ENCODE measurements around the gene LMNA. TPM values are rescaled to one million over a fixed set of nuclear protein-coding genes. Genes with fewer than 3 reads are reported as not detected.

Gene LMNA
- total and polyA plus RNA-seq, 10 of the 15 experiments (the other 5 are each of a cell fraction or from before 2014, with no cell fraction given), result 0.42 to 334 (median 81.1) TPM

DNA sequence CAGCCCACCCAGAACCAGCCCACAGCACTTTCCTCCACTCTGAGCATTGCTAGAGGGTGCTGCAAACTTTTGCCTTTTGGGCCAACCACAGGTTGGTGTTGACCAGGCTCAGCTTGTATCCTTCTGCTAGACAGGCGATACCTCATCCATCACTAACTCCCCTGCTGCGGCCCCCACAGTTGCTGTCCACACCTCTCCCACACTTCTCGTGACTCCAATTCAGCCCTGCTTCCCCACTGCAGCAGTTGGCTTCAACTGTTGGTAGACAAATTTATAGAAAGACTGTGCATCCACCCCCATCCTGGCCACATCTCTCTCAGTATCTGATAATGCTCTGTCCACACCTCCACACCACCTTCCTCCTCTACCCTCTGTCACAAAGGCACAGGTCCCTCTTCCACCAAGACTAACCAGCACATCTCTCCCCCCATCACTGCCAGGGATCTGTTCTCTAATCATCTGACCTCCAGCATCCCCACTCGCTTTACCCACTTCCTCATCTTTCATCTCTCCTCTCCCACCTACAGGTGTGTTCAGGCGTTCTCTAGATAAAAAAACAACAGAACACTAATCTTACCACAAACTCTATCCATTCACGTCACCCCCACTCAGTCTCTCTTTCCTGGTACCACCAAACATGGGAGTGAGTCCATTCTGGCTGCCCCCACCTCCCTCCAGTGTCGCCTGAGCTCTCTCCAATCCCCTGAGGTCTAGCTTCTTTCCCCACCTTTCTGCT is 63.6 kb downstream of the LMNA start:
- BruUV-seq (replicated peaks), result no TSS peak
- H3K36me3 ChIP-seq (ENCODE audit: control insufficient read depth in 2 of 2, insufficient read depth in 2 of 2, low read length in 1 of 2), result peaks cover 6 to 20% of the 10 kb centered on the region in 2 experiments
- H3K4me3 ChIP-seq, result no peak overlapping the region
- no peak for TF ChIP-seq MEF2B (IDR thresholded peaks at IDR 0.05; ENCODE audit: partially characterized antibody, poor library complexity, severe bottlenecking)
- TF ChIP-seq JUND (IDR thresholded peaks at IDR 0.05; ENCODE audit: low read depth, low read length), result no peak
- TF ChIP-seq IKZF1 (conservative IDR thresholded peaks at IDR 0.05), result 0 out of 2 replicates have a peak, but pooled peaks have one; percentile 22
- TF ChIP-seq ZSCAN29 (IDR thresholded peaks at IDR 0.05), result no peak
- TF ChIP-seq BACH1 (IDR thresholded peaks at IDR 0.05; ENCODE audit: borderline replicate concordance), result no peak
- TF ChIP-seq MTA2 (IDR thresholded peaks at IDR 0.05; ENCODE audit: low read depth), result 0 out of 2 replicates have a peak, but pooled peaks have one; percentile 16
- 0 out of 2 replicates have a peak, but pooled peaks have one; percentile 16 for TF ChIP-seq RUNX3 (IDR thresholded peaks at IDR 0.05; ENCODE audit: low read length)
- peak; percentile 72; the same call in 1 of the 2 replicates for TF ChIP-seq SPI1 (IDR thresholded peaks at IDR 0.05; ENCODE audit: borderline replicate concordance, insufficient read depth, low read depth, low read length)
- TF ChIP-seq, protein P1, sequence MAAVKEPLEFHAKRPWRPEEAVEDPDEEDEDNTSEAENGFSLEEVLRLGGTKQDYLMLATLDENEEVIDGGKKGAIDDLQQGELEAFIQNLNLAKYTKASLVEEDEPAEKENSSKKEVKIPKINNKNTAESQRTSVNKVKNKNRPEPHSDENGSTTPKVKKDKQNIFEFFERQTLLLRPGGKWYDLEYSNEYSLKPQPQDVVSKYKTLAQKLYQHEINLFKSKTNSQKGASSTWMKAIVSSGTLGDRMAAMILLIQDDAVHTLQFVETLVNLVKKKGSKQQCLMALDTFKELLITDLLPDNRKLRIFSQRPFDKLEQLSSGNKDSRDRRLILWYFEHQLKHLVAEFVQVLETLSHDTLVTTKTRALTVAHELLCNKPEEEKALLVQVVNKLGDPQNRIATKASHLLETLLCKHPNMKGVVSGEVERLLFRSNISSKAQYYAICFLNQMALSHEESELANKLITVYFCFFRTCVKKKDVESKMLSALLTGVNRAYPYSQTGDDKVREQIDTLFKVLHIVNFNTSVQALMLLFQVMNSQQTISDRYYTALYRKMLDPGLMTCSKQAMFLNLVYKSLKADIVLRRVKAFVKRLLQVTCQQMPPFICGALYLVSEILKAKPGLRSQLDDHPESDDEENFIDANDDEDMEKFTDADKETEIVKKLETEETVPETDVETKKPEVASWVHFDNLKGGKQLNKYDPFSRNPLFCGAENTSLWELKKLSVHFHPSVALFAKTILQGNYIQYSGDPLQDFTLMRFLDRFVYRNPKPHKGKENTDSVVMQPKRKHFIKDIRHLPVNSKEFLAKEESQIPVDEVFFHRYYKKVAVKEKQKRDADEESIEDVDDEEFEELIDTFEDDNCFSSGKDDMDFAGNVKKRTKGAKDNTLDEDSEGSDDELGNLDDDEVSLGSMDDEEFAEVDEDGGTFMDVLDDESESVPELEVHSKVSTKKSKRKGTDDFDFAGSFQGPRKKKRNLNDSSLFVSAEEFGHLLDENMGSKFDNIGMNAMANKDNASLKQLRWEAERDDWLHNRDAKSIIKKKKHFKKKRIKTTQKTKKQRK (IDR thresholded peaks at IDR 0.05; ENCODE audit: low read depth, low read length), result no peak
- TF ChIP-seq HDGF (IDR thresholded peaks at IDR 0.05), result peak; percentile 34; the same call in 1 of the 2 replicates
- peak in 1 of 2 experiments; percentile 23; a peak in 2 of 4 replicates for TF ChIP-seq IKZF2 (IDR thresholded peaks at IDR 0.05)
- no peak for TF ChIP-seq TARDBP (IDR thresholded peaks at IDR 0.05; ENCODE audit: borderline replicate concordance)
- no peak for TF ChIP-seq MYB (IDR thresholded peaks at IDR 0.05; ENCODE audit: borderline replicate concordance, low read depth, low read length)
- TF ChIP-seq, protein P2, sequence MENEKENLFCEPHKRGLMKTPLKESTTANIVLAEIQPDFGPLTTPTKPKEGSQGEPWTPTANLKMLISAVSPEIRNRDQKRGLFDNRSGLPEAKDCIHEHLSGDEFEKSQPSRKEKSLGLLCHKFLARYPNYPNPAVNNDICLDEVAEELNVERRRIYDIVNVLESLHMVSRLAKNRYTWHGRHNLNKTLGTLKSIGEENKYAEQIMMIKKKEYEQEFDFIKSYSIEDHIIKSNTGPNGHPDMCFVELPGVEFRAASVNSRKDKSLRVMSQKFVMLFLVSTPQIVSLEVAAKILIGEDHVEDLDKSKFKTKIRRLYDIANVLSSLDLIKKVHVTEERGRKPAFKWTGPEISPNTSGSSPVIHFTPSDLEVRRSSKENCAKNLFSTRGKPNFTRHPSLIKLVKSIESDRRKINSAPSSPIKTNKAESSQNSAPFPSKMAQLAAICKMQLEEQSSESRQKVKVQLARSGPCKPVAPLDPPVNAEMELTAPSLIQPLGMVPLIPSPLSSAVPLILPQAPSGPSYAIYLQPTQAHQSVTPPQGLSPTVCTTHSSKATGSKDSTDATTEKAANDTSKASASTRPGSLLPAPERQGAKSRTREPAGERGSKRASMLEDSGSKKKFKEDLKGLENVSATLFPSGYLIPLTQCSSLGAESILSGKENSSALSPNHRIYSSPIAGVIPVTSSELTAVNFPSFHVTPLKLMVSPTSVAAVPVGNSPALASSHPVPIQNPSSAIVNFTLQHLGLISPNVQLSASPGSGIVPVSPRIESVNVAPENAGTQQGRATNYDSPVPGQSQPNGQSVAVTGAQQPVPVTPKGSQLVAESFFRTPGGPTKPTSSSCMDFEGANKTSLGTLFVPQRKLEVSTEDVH (IDR thresholded peaks at IDR 0.05; ENCODE audit: low read depth, partially characterized antibody), result no peak
- no peak for TF ChIP-seq YY1 (IDR thresholded peaks at IDR 0.05; ENCODE audit: low read depth, low read length)
- FAIRE-seq, result no peak
- H3K27me3 ChIP-seq (replicated peaks in 1 of 2; ENCODE audit: control insufficient read depth in 2 of 2, insufficient read depth in 2 of 2, low read length in 1 of 2), result no peaks in the 10 kb centered on the region
- no peaks in the 10 kb centered on the region for H4K20me1 ChIP-seq (ENCODE audit: control insufficient read depth, insufficient read depth)
- ChIA-PET POLR2A (interaction anchor here (0.5 to 1.1 kb wide), 4 partner anchors 14 to 40 kb away, joined by 3 to 4 read pairs (median 3); no protein-coding TSS in a partner anchor), RAD21 (ENCODE audit: unreplicated experiment) (interaction anchor here (0.6 kb wide), 1 partner anchor 47 kb away, joined by 3 read pairs; no protein-coding TSS in a partner anchor), CTCF (interaction anchor here (1.1 kb wide), 1 partner anchor 35 kb away, joined by 3 read pairs; no protein-coding TSS in a partner anchor), SMC1A (ENCODE audit: uncharacterized antibody, unreplicated experiment) (no interaction called here)
- no peaks in the 10 kb centered on the region; the same call in 1 of the 2 replicates for H3K4me1 ChIP-seq (ENCODE audit: control insufficient read depth, insufficient read depth, low read length)
- no peak overlapping the region for H3K27ac ChIP-seq (ENCODE audit: control insufficient read depth, insufficient read depth)
- no peaks in the 10 kb centered on the region for H3K79me2 ChIP-seq (ENCODE audit: control insufficient read depth, insufficient read depth, low read length)
- no peak overlapping the region for H2AFZ ChIP-seq (ENCODE audit: control insufficient read depth, low read depth, low read length)
- intact Hi-C loops (cut with micrococcal nuclease; ENCODE audit: unreplicated experiment) (no loop called here), in situ Hi-C loops (cut with MboI) (no loop called here)
- no peak overlapping the region for H3K4me2 ChIP-seq (ENCODE audit: control insufficient read depth, insufficient read depth)
- no peak overlapping the region for H3K9ac ChIP-seq (ENCODE audit: control insufficient read depth, insufficient read depth, low read length)
- no peaks in the 10 kb centered on the region for H3K9me3 ChIP-seq (replicated peaks; ENCODE audit: control insufficient read depth, insufficient read depth, low read length)
- ATAC-seq, result peak; percentile 17
- 65% methylated on average over 7 of the region's 7 CpGs for WGBS (ENCODE audit: insufficient coverage, insufficient replicate concordance, low lambda C conversion rate, missing lambda C conversion rate)
- DNase-seq (ENCODE audit: low read depth, low spot score), result no peak

All from GM12878 (cell line).